Ramos (cell line): ENCODE measurements around the gene PIK3R2.
"Not testable (repeated sequence)": the region's sequence is repeated elsewhere in the genome, so short reads cannot be mapped to it uniquely, and the experiment has no call there.

Source experiments
- in situ Hi-C: fragments of 300-500 bp; cut with MboI; formaldehyde crosslinking; loops from one replicate; pipeline ENCODE4 v1.14.3; 2022; ENCODE audit warnings: low sequenced_read_pairs; ENCODE audit not compliant: unreplicated experiment

PIK3R2 gene

DNA sequence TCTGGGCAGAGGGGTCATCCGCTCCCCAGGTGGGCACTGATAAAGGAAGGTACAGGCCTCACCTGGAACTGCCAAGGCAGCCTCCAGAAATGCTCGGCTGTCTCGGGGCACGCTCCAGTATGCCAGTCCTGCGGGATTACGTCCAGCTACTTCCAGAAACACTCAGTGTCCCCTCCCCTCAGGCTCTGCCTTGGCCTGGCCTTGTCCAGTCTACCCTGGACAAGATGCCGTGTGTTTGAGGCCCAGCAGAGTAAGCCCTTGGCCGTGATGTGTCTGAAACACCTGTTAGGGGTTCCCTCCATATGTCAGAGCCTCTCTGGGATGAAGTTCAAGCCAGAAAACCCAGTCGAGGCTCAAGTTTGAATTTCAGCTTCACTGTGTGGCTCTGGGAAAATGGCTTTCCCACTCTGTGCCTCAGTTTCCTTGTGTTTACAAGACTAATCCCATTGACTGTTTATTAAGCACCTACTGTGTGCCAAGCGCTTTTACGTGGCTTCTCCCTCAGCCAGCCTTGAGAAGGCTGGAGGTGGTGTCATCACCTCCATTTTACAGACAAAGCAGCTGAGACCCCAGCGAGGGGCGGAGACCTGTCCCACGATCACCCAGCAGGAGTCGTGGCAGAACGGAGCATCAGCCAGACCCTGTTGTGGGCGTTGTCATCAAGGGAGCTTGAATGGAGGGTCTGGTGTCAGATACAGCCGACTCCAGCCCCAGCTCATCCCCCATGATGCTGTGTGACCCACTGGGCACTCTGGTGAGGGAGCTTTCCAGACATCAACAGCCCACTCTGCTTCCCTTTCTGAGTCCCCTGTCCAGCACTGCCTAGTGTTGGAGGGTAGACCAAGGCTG lies 2.0 kb upstream of the PIK3R2 start:
- in situ Hi-C loops = no loop called here

DNA sequence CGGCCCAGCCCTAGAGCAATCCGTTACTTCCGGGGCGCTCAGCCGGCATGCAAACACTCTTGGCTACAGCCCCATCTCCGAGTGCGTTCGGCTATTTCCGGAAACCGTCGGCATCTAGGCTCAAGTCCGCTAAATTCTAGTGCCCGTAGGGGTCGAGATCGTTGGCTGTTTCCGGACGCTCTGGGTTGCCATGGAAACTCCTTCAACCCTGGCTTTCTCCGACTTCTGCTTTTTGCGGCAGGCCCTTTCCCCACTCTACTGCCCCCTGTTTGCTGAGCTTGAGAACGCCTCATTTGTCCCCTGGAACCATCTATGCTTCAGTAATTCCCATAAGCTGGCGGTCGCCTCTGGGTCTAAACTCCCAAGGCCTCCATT lies 534 bp upstream of the PIK3R2 start:
- in situ Hi-C loops = no loop called here

DNA sequence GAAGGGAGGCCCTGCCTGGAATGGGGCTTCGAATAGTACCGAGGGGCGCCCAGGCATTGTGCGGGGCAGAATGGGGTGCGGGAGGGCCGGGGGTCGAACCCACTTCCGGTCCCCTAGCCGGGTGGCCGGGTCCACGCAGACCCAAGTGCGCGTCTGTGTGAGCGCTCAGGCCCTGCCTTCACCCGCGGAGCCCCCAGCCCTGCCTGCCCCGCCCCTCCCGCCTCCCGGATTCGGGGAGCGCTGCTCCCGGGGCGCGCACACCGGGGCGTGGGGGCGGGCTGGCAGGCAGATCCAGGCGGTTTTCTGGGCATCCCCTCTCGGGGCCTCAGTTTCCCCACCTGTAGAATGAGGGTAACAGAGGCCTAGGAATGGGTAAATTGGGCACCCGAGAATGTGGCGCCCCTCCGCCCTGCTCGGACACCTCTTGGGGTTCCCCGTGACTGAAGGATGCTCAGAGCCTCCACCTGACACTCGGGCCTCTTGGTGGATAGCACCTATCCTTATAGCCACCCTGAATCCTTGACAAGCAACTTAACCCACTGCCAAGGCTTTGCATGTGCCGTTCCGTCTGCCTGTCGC lies 682 bp downstream of the PIK3R2 start:
- in situ Hi-C loops = no loop called here

GRCh38 chr19:18155095-18156087 lies 2.4 kb downstream of the PIK3R2 start:
- in situ Hi-C loops = no loop called here

GRCh38 chr19:18156268-18156667 lies 3.3 kb downstream of the PIK3R2 start:
- in situ Hi-C loops = no loop called here

DNA sequence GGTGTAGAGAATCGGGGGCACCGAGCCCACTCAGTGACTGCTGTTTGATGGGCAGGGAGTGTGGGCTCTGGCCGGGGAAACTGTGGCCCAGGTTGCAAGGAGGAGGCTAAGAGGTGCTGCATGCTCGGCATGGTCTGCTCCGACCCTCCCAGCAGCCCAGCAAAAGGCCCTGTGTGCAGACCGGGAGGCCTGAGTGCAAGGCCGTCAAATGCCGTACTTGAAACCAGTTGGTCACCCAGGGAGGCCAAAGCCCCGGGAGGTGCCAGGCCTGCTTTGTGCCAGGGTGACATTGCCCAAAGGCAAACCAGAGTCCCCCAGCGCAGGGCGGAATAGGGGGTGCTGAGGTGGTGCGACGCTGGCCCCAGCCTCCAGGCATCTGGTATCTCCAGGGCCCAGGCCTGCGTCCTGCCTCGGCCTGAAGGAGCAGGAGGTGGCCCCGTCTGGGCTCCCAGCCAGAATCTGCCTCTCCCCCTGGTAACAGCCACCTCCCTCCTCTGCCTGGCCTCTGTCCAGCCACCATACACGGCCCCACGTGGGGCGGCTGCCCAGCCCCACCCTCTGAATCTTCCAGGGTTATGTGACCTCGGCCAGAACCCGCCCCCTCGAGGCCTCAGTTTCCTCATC lies 4.0 kb downstream of the PIK3R2 start:
- in situ Hi-C loops = no loop called here

DNA sequence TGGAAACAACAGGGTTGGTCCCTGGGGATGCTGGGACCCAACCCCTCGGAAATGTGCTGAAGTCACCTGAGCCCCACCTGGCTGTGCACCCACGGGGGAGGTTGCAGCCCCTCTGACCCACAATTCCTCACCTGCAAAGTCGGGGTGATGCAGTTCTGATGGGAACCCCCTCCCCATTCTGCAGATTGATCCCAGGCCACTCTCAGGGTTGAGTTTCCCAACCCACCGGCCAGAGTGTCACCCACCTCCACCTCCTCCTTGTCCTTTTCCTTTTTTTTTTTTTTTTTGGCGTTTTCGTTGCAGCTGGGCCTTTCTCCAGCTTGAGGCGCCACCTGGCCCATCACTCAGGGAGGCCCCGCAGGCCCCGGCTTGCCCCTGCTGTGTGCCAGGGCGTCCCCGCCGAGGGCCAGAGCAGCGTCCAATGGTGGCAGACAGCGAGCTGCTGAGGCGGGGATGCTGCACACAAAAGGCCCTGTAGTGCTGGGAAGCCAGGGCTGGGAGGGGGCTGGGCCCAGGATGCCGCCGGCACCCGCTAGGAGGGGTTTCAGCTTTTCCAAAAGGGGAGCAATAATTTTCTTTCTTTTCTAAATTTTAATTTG lies 4.6 kb downstream of the PIK3R2 start:
- in situ Hi-C loops = no loop called here

DNA sequence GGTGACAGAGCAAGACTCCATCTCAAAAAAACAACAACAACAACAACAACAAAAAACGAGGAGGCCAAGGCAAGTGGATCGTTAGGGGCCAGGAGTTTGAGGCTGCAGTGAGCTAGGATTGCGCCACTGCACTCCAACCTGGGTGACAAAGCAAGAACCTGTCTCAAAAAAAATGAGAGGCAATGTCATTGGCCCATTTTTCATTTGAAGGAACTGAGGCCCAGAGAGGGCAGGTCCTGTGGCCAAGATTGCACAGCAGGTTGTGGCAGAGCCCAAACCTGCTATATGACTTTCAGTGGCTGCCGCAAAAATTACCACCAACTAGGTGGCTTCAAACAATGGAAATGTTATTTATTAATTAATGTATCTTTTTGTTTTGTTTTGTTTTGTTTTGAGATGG lies 5.5 kb downstream of the PIK3R2 start:
- in situ Hi-C loops = no loop called here

DNA sequence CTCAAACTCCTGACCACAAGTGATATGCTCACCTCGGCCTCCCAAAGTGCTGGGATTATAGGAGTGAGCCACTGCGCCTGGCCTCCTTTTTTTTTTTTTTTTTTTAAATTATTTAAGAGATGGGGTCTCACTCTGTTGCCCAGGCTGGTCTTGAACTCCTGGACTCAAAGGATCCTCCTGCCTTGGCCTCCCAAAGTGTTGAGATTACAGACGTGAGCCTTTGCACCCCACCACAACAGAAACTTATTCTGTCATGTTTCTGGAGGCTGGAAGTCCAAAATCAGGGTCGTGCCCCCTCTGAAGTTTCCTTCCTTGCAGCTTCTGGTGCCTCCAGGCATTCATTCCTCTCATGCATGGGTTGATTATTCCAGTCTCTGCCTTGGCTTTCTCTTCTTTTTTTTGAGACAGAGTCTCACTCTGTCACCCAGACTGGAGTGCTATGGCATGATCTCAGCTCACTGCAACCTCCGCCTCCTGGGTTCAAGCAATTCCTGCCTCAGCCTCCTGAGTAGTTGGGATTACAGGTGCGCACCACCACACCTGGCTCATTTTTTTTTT lies 6.2 kb downstream of the PIK3R2 start:
- in situ Hi-C loops = not testable (repeated sequence)

DNA sequence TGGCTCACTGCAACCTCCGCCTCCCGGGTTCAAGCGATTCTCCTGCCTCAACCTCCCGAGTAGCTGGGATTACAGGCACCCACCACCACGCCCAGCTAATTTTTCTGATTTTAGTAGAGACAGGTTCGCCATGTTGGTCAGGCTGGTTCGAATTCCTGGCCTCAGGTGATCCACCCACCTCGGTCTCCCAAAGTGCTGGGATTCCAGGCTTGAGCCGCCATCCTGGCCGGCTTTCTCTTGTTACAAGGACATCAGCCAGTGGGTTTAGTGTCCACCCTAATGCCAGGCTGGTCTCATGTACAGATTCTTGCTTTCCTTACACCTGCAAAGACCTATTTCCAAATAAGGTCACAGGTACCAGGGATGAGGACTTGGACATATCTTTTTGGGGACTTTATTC lies 6.8 kb downstream of the PIK3R2 start:
- in situ Hi-C loops = loop anchor here (10.0 kb wide), 1 partner anchor 155 kb away; the partner anchor contains the start of gene ARRDC2

- in situ Hi-C loops = loop anchor here (10.0 kb wide), 1 partner anchor 156 kb away; the partner anchor contains the start of gene ARRDC2
Observed at GRCh38 chr19:18160493-18160970, 7.6 kb downstream of the PIK3R2 start.

DNA sequence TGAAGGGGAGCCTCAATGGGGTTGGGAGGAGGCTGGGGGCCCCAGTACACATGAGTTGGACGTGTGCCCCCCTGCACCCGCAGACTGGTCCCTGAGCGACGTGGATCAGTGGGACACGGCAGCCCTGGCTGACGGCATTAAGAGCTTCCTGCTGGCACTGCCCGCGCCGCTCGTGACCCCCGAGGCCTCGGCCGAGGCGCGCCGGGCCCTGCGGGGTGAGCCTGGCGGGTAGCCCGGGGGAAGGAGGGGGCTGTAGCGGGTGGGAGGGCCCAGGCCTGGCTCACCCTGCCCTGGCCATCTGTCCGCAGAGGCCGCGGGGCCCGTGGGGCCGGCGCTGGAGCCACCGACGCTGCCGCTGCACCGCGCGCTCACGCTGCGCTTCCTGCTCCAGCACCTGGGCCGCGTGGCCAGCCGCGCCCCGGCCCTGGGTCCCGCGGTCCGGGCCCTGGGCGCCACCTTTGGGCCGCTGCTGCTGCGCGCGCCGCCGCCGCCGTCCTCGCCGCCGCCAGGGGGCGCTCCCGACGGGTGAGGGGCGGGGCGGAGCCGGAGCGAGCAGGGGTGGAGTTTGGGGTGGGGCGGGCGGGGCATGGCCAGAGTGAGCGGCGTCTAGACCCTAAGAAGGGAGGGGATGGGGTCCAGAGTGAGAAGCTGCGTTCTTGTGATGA lies 8.1 kb downstream of the PIK3R2 start:
- in situ Hi-C loops = loop anchor here (10.0 kb wide), 1 partner anchor 156 kb away; the partner anchor contains the start of gene ARRDC2

- in situ Hi-C loops = loop anchor here (10.0 kb wide), 1 partner anchor 157 kb away; the partner anchor contains the start of gene ARRDC2
Observed at GRCh38 chr19:18161636-18162002, 8.7 kb downstream of the PIK3R2 start.

DNA sequence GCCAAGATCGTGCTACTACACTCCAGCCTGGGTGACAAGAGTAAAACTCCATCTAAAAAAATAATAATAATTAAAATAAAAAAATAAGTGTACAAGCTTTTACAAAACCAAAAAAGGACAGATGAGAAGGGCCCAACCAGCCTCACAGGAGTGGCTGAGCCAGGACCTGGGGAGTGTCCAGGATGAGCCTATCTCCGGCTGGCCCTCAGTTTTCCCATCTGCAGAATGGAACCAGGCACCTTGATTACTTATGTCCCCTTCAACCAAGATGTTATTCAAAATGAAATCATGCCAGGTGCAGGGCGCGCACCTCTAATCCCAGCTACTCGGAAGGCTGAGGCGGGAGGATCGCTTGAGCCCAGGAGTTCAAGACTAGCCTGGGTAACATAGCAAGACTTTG lies 11.1 kb downstream of the PIK3R2 start:
- in situ Hi-C loops = loop anchor here (10.0 kb wide), 1 partner anchor 159 kb away; the partner anchor contains the start of gene ARRDC2

- in situ Hi-C loops = loop anchor here (10.0 kb wide), 1 partner anchor 161 kb away; the partner anchor contains the start of gene ARRDC2
Observed at GRCh38 chr19:18165794-18166544, 13.0 kb downstream of the PIK3R2 start.

GRCh38 chr19:18167011-18167410 lies 14.0 kb downstream of the PIK3R2 start:
- in situ Hi-C loops = loop anchor here (10.0 kb wide), 1 partner anchor 162 kb away; the partner anchor contains the start of gene ARRDC2

DNA sequence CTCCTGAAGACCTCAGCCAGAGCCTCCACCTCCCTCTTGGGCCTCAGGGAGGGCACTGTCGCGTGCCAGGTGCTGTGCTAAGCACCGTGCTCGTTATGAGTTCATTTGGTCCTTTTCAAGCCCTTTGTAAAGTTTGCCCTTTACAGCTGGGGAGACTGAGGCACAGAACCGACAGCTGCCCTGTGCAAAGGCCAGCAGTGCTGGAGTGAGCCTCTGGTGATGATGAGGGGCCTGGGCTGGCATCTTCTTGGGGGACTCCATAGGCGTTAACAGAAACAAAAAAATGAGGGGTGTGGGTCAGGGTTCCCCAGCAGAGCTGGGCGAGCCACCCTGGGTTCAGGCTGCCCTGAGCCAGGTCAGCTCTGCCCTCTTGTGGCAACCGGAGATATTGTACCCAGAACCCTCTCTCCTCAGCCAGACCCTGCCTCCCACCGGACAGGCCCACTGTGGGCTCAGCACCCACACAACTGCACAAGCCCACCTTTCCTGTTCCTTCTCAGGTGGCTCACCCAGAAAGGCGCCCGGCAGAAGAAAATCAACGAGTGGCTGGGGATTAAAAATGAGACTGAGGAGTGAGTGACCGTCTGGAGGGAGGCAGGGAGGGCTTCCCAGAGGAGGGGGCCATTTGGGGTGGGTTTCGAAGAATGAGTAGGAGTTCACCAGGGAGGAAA lies 15.1 kb downstream of the PIK3R2 start:
- in situ Hi-C loops = loop anchor here (10.0 kb wide), 1 partner anchor 163 kb away; the partner anchor contains the start of gene ARRDC2
